HepG2 (cell line): Measurements from ENCODE around the gene RPS28. TPM values are rescaled to one million over a fixed set of nuclear protein-coding genes. Genes with fewer than 3 reads are reported as not detected.

Source experiments
- ARID3A ChIP-seq: IDR thresholded peaks from 2 replicates; pipeline ENCODE4 v1.6.1; 2012; ENCODE audit warnings: low read depth, low read length, improper control_type of control experiment
- ATF2 ChIP-seq: sonication (generic); formaldehyde crosslinking; IDR thresholded peaks from 2 replicates; pipeline ENCODE4 v1.4.0; 2020; ENCODE audit warnings: missing genetic modification reagents
- ETS1 ChIP-seq: sonication (generic); formaldehyde crosslinking; IDR thresholded peaks from 2 replicates; pipeline ENCODE4 v1.4.0; 2020; ENCODE audit warnings: missing genetic modification reagents
- GATAD1 ChIP-seq: IDR thresholded peaks from 2 replicates; pipeline ENCODE4 v1.6.1; 2016; ENCODE audit warnings: missing genetic modification reagents, missing compliant biosample characterization
- KLF6 ChIP-seq: IDR thresholded peaks from 2 replicates; pipeline ENCODE4 v1.8.0; 2016; ENCODE audit warnings: missing biosample characterization, missing genetic modification reagents
- NCOA5 ChIP-seq: sonication (generic); formaldehyde crosslinking; IDR thresholded peaks from 2 replicates; pipeline ENCODE4 v1.4.0; 2020; ENCODE audit warnings: missing genetic modification reagents
- NR3C1 ChIP-seq: sonication (generic); formaldehyde crosslinking; IDR thresholded peaks from 2 replicates; pipeline ENCODE4 v1.4.0; 2020; ENCODE audit warnings: missing genetic modification reagents
- RBM39 ChIP-seq: fragments of 200-400 bp; formaldehyde crosslinking; IDR thresholded peaks from one replicate; pipeline ENCODE4 v1.6.1; 2018; ENCODE audit warnings: antibody characterized with exemption, mild to moderate bottlenecking, low read depth, low read length; ENCODE audit not compliant: poor library complexity, severe bottlenecking
- RNF219 ChIP-seq: sonication (generic); formaldehyde crosslinking; IDR thresholded peaks from 2 replicates; pipeline ENCODE4 v1.5.0; 2020; ENCODE audit warnings: mild to moderate bottlenecking, missing genetic modification reagents
- SIN3A ChIP-seq: IDR thresholded peaks from 2 replicates; pipeline ENCODE4 v1.6.1; 2011; ENCODE audit warnings: low read depth, mild to moderate bottlenecking, control low read depth, low read length, borderline replicate concordance
- TFDP2 ChIP-seq: sonication (generic); formaldehyde crosslinking; IDR thresholded peaks from 2 replicates; pipeline ENCODE4 v1.4.0; 2020; ENCODE audit warnings: missing genetic modification reagents
- ZKSCAN1 ChIP-seq: fragments of 150-350 bp; IDR thresholded peaks from 2 replicates; pipeline ENCODE4 v1.6.1; 2014; ENCODE audit warnings: low read length
- ZNF225 ChIP-seq: sonication (generic); formaldehyde crosslinking; IDR thresholded peaks from 2 replicates; pipeline ENCODE4 v1.4.0; 2020; ENCODE audit warnings: mild to moderate bottlenecking, missing genetic modification reagents
- ZNF337 ChIP-seq: sonication (generic); formaldehyde crosslinking; IDR thresholded peaks from 2 replicates; pipeline ENCODE4 v1.5.1; 2020; ENCODE audit warnings: missing genetic modification reagents, low read depth, mild to moderate bottlenecking, borderline replicate concordance
- ZNF562 ChIP-seq: sonication (generic); formaldehyde crosslinking; IDR thresholded peaks from 2 replicates; pipeline ENCODE4 v1.8.0; 2022; ENCODE audit warnings: missing genetic modification reagents, borderline replicate concordance
- ZNF563 ChIP-seq: sonication (generic); formaldehyde crosslinking; IDR thresholded peaks from 2 replicates; pipeline ENCODE4 v1.8.0; 2022; ENCODE audit warnings: mild to moderate bottlenecking, moderate library complexity, missing genetic modification reagents
- ZNF572 ChIP-seq: sonication (generic); formaldehyde crosslinking; IDR thresholded peaks from 2 replicates; pipeline ENCODE4 v1.5.1; 2020; ENCODE audit warnings: mild to moderate bottlenecking, missing genetic modification reagents
- ZNF615 ChIP-seq: sonication (generic); formaldehyde crosslinking; IDR thresholded peaks from 2 replicates; pipeline ENCODE4 v1.5.0; 2020; ENCODE audit warnings: mild to moderate bottlenecking, missing genetic modification reagents, borderline replicate concordance
- ZNF672 ChIP-seq: sonication (generic); formaldehyde crosslinking; IDR thresholded peaks from 2 replicates; pipeline ENCODE4 v1.8.1; 2022; ENCODE audit warnings: missing genetic modification reagents
- ZNF782 ChIP-seq: sonication (generic); formaldehyde crosslinking; IDR thresholded peaks from 2 replicates; pipeline ENCODE4 v1.4.0; 2020; ENCODE audit warnings: missing genetic modification reagents, mild to moderate bottlenecking, borderline replicate concordance
- polyA plus RNA-seq, 8 experiments: library from polyadenylated mRNA; depleted of rRNA in 3 of 8; stranded (reverse) in 7 of 8; unstranded in 1 of 8; fragments of >200 nt; fragmentation: Illumina TruSeq in 4 of 8; extraction: Trizol in 4 of 8; gene quantifications; 2 replicates each; pipeline versions ENCODE4 v1.2.1 to v1.2.3, GENCODE V29; 2011 to 2016; ENCODE audit warnings: low read depth in 4 of 8, missing spikeins in 1 of 8, mixed read lengths in 1 of 8; ENCODE audit not compliant: insufficient read depth in 1 of 8
- total RNA-seq, 5 experiments: library from RNA; depleted of rRNA; stranded (reverse); fragments of >200 nt; fragmentation: Illumina TruSeq; extraction: Trizol; gene quantifications; 2 replicates each; pipeline ENCODE4 v1.2.3, GENCODE V29; 2016; ENCODE audit warnings: low read depth in 1 of 5

Gene RPS28
- total and polyA plus RNA-seq, 2 of the 13 experiments (the other 11 are each of a cell fraction or from before 2014, with no cell fraction given): 281 to 545 TPM

- no peak; the same call in 1 of the 2 replicates for TF ChIP-seq SIN3A
- no peak for TF ChIP-seq ZNF672 (CRISPR knock-in tag)
- TF ChIP-seq ETS1 (CRISPR knock-in tag): 0 out of 2 replicates have a peak, but pooled peaks have one; percentile 60
- TF ChIP-seq ZKSCAN1: no peak
- TF ChIP-seq ZNF563 (CRISPR knock-in tag): peak; percentile 49; the same call in 1 of the 2 replicates
- TF ChIP-seq NCOA5: no peak
- peak; percentile 98 for TF ChIP-seq GATAD1 (CRISPR knock-in tag)
- TF ChIP-seq ZNF572 (CRISPR knock-in tag): no peak; the same call in 1 of the 2 replicates
- TF ChIP-seq KLF6 (CRISPR knock-in tag): peak; percentile 73; the same call in 1 of the 2 replicates
- TF ChIP-seq ZNF615 (CRISPR knock-in tag): no peak; the same call in 1 of the 2 replicates
- no peak for TF ChIP-seq ZNF225 (CRISPR knock-in tag)
- no peak for TF ChIP-seq ZNF782 (CRISPR knock-in tag)
- no peak for TF ChIP-seq ARID3A
- TF ChIP-seq NR3C1 (CRISPR knock-in tag): no peak
- no peak for TF ChIP-seq ZNF337 (CRISPR knock-in tag)
- TF ChIP-seq TFDP2 (CRISPR knock-in tag): no peak
- peak; percentile 96 for TF ChIP-seq ATF2
- TF ChIP-seq ZNF562 (CRISPR knock-in tag): no peak
- TF ChIP-seq RNF219 (CRISPR knock-in tag): no peak
- peak; percentile 57 for TF ChIP-seq RBM39
Observed at GRCh38 chr19:8321067-8321985, at the start of gene RPS28, which contains the start of gene NDUFA7 (continued).
